GM12878 (cell line): ENCODE results near the gene ACHE. TPM values are rescaled to one million over a fixed set of nuclear protein-coding genes. Genes with fewer than 3 reads are reported as not detected.

Source experiments
- ATAC-seq: fragments of 200-7000 bp; cut with Tn5 transposase; 3 replicates; pipeline ENCODE4 v1.9.1; 2020; ENCODE audit warnings: mild to moderate bottlenecking, moderate library complexity
- BruUV-seq: library from RNA; stranded (reverse); fragments of 400-500 nt; replicated peaks from 2 replicates; lab custom pipeline; 2021; lab: Mats Ljungman, UMichigan
- CTCF ChIA-PET: fragments of 300-600 bp; sonication (Branson Sonifier 250); formaldehyde crosslinking; extraction: SDS; loops from one replicate; lab custom pipeline; 2021; ENCODE audit warnings: inconsistent platforms; lab: Yijun Ruan, JAX
- POLR2A ChIA-PET: fragments of 350-600 bp; formaldehyde crosslinking; extraction: SDS; loops from one replicate; lab custom pipeline; 2021; ENCODE audit warnings: inconsistent platforms; lab: Charles Lee
- RAD21 ChIA-PET: fragments of 300-600 bp; sonication (Branson Sonifier 250); formaldehyde crosslinking; loops from one replicate; lab custom pipeline; 2023; ENCODE audit warnings: antibody characterized with exemption; ENCODE audit not compliant: unreplicated experiment; lab: Charles Lee
- SMC1A ChIA-PET: fragments of 300-600 bp; sonication (Branson Sonifier 250); formaldehyde crosslinking; loops from one replicate; lab custom pipeline; 2023; ENCODE audit not compliant: unreplicated experiment, uncharacterized antibody; lab: Charles Lee
- DNase-seq: peaks from one replicate; pipeline ENCODE4 v3.0.0-alpha.2; 2011; ENCODE audit warnings: low read depth, low spot score
- FAIRE-seq: peaks from 3 replicates; lab custom pipeline; 2011; peaks lifted over from hg19 to GRCh38; lab: Jason Lieb, UNC
- H2AFZ ChIP-seq: 2 replicates; pipeline ENCODE4 v1.6.0; 2011; ENCODE audit warnings: low read depth, low read length, control low read depth; ENCODE audit not compliant: control insufficient read depth
- H3K27ac ChIP-seq: 2 replicates; pipeline ENCODE4 v1.5.1; 2011; ENCODE audit warnings: control low read depth; ENCODE audit not compliant: control insufficient read depth, insufficient read depth
- H3K27me3 ChIP-seq, 2 experiments: replicated peaks in 1 of 2; 2 replicates each; pipeline versions ENCODE4 v1.6.0 to v1.6.1; 2011; ENCODE audit warnings: low read length in 1 of 2; ENCODE audit not compliant: control insufficient read depth in 2 of 2, insufficient read depth in 2 of 2
- H3K36me3 ChIP-seq, 2 experiments: 2 replicates each; pipeline ENCODE4 v1.5.1; 2011; ENCODE audit warnings: low read length in 1 of 2; ENCODE audit not compliant: control insufficient read depth in 2 of 2, insufficient read depth in 2 of 2
- H3K4me1 ChIP-seq: 2 replicates; pipeline ENCODE4 v1.6.1; 2011; ENCODE audit warnings: mild to moderate bottlenecking, low read length, moderate library complexity, mixed read lengths; ENCODE audit not compliant: control insufficient read depth, insufficient read depth
- H3K4me2 ChIP-seq: 2 replicates; pipeline ENCODE4 v1.6.0; 2011; ENCODE audit warnings: control low read depth; ENCODE audit not compliant: control insufficient read depth, insufficient read depth
- H3K4me3 ChIP-seq: fragments of 200-600 bp; sonication (generic); 2 replicates; pipeline ENCODE4 v1.5.1; 2016
- H3K79me2 ChIP-seq: 2 replicates; pipeline ENCODE4 v1.6.0; 2011; ENCODE audit warnings: low read length; ENCODE audit not compliant: control insufficient read depth, insufficient read depth
- H3K9ac ChIP-seq: 2 replicates; pipeline ENCODE4 v1.8.0; 2011; ENCODE audit warnings: low read length, control low read depth, mixed read lengths; ENCODE audit not compliant: control insufficient read depth, insufficient read depth
- H3K9me3 ChIP-seq: replicated peaks from 3 replicates; pipeline ENCODE4 v1.5.1; 2011; ENCODE audit warnings: mild to moderate bottlenecking, low read length; ENCODE audit not compliant: control insufficient read depth, insufficient read depth
- H4K20me1 ChIP-seq: 2 replicates; pipeline ENCODE4 v1.6.0; 2011; ENCODE audit not compliant: control insufficient read depth, insufficient read depth
- BHLHE40 ChIP-seq, 2 experiments: fragments of 450-650 bp in 1 of 2; IDR thresholded peaks; 2 replicates each; pipeline ENCODE4 v1.6.1; 2011 to 2017; ENCODE audit warnings: low read depth in 2 of 2, borderline replicate concordance in 1 of 2, improper control_type of control experiment in 1 of 2, low read length in 1 of 2, mild to moderate bottlenecking in 1 of 2
- CEBPB ChIP-seq, 2 experiments: fragments of 150-350 bp in 1 of 2; IDR thresholded peaks; 2 replicates each; pipeline ENCODE4 v1.6.1; 2012 to 2014; ENCODE audit warnings: low read depth in 2 of 2, low read length in 2 of 2, borderline replicate concordance in 1 of 2, inconsistent platforms in 1 of 2
- CREB1 ChIP-seq: IDR thresholded peaks from 2 replicates; pipeline ENCODE4 v1.6.1; 2012; ENCODE audit warnings: low read depth, mild to moderate bottlenecking, inconsistent platforms
- EZH2 ChIP-seq: IDR thresholded peaks from 2 replicates; pipeline ENCODE4 v1.6.1; 2012; ENCODE audit warnings: low read depth, mild to moderate bottlenecking, control low read depth, inconsistent platforms, low read length, borderline replicate concordance; ENCODE audit not compliant: control insufficient read depth
- GATAD2B ChIP-seq: fragments of 450-650 bp; conservative IDR thresholded peaks from 2 replicates; pipeline ENCODE4 v1.6.1; 2017; ENCODE audit warnings: low read depth, mild to moderate bottlenecking, moderate library complexity
- HDGF ChIP-seq: fragments of 450-650 bp; IDR thresholded peaks from 2 replicates; pipeline ENCODE4 v1.6.1; 2016; ENCODE audit warnings: antibody characterized with exemption
- NR2F1 ChIP-seq: fragments of 450-650 bp; conservative IDR thresholded peaks from 2 replicates; pipeline ENCODE4 v1.6.1; 2017; ENCODE audit warnings: mild to moderate bottlenecking
- NRF1 ChIP-seq: conservative IDR thresholded peaks from 2 replicates; pipeline ENCODE4 v1.6.1; 2011; ENCODE audit warnings: mild to moderate bottlenecking, low read depth, low read length, improper control_type of control experiment
- RBBP5 ChIP-seq: fragments of 200-600 bp; sonication (generic); conservative IDR thresholded peaks from 2 replicates; pipeline ENCODE4 v1.6.1; 2016
- SREBF1 ChIP-seq: IDR thresholded peaks from 2 replicates; pipeline ENCODE4 v1.6.1; 2012; ENCODE audit warnings: mild to moderate bottlenecking, low read length
- STAT3 ChIP-seq: IDR thresholded peaks from 2 replicates; pipeline ENCODE4 v1.6.1; 2011; ENCODE audit warnings: low read depth, low read length, improper control_type of control experiment
- SUZ12 ChIP-seq: fragments of 200-600 bp; sonication (generic); IDR thresholded peaks from one replicate; pipeline ENCODE4 v1.6.1; 2018; ENCODE audit warnings: antibody characterized with exemption, mild to moderate bottlenecking; ENCODE audit not compliant: unreplicated experiment
- WGBS: methylation state at CpG from one replicate; pipeline ENCODE4 v1.1.6; 2016; ENCODE audit warnings: low lambda C conversion rate; ENCODE audit not compliant: insufficient replicate concordance, insufficient coverage; ENCODE audit errors: missing lambda C conversion rate; 5-methylcytosine and 5-hydroxymethylcytosine counted together
- in situ Hi-C: fragments of 300-500 bp; cut with MboI; formaldehyde crosslinking; loops from 9 replicates; pipeline ENCODE4 v1.14.3; 2018; ENCODE audit warnings: mixed read lengths
- intact Hi-C: fragments of 100-400 bp; cut with micrococcal nuclease; formaldehyde crosslinking; loops from one replicate; pipeline ENCODE4 v1.14.2; 2022; ENCODE audit not compliant: unreplicated experiment
- polyA plus RNA-seq, 11 experiments: library from polyadenylated mRNA; depleted of rRNA in 4 of 11; unstranded in 6 of 11; stranded (reverse) in 5 of 11; fragments of >200 nt; fragmentation: Nextera tagmentation in 4 of 11; fragmentation: Illumina TruSeq in 1 of 11; extraction: Ambion mirVana in 4 of 11; extraction: Trizol in 1 of 11; gene quantifications; 1 replicate in 1 of 11; 2 replicates in 10 of 11; pipeline versions ENCODE4 v1.2.1 to v1.2.3, GENCODE V29; 2011 to 2016; ENCODE audit warnings: inconsistent platforms in 2 of 11, missing spikeins in 2 of 11, low read depth in 1 of 11
- total RNA-seq, 4 experiments: library from RNA; depleted of rRNA in 3 of 4; stranded (reverse); fragments of >200 nt in 3 of 4; fragmentation: Illumina TruSeq in 1 of 4; extraction: Trizol in 1 of 4; gene quantifications; 2 replicates each; pipeline versions ENCODE4 v1.2.1 to v1.2.3, GENCODE V29; 2013 to 2021
- TF ChIP-seq, protein P1 (sequence below): fragments of 450-650 bp; IDR thresholded peaks from 2 replicates; pipeline ENCODE4 v1.6.1; 2016; ENCODE audit warnings: mild to moderate bottlenecking
- TF ChIP-seq, protein P2 (sequence below): fragments of 150-350 bp; IDR thresholded peaks from 2 replicates; pipeline ENCODE4 v1.6.1; 2014; ENCODE audit warnings: mild to moderate bottlenecking, low read depth, low read length
- TF ChIP-seq, protein P3 (sequence below): IDR thresholded peaks from 2 replicates; pipeline ENCODE4 v1.6.1; 2011; ENCODE audit warnings: borderline replicate concordance, low read depth, mild to moderate bottlenecking, moderate library complexity, mixed read lengths, low read length; ENCODE audit not compliant: insufficient read depth; ENCODE audit errors: extremely low read length

Gene ACHE
- total and polyA plus RNA-seq, 10 of the 15 experiments (the other 5 are each of a cell fraction or from before 2014, with no cell fraction given) = 0.07 to 5.1 (median 2.3) TPM; not detected in 1

DNA sequence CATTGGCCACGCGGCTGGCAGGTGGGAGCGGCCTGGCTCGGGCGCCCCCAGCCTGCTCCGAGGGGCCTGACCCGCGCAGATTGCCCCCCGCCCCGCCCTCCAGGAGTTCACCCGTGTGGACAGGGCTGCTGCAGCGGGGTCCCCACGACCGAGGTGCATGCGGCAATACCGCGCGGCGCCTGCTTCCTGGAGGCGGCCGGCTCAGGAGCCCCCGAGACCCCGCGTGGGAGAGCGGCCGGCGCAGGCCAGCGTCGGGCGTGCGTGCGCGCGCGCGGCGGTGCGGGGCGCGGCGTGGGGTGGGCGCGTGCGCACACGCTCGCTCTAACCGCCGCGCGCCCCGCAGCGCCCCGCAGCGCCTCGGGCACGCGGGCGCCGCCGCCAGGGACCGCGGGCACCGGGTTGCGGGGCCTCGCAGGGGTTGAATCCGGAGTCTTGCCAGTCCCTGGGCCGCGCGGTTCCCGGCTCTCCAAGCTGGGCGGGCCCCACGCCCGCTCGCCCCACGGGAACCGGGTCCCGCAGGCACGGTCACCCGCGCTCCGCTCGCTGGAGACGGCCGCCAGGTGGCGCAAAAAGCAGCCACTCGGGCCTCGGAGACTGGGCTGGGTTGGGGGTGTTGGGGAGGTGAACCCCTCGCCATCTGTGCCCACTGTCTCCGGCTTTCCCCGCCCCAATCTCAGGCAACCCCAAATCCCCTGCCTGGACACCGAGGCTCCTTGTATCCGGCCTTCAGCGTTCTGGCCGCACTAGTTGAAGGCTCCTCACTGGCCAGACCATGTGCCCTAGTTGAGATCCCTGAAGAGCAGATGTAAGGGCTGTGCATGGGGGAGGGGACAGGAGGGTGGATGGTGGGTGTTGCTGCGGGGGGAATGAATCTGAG, 1.3 kb upstream of the ACHE start (continued):
- no peak for TF ChIP-seq RBBP5
- no peak for TF ChIP-seq SUZ12

DNA sequence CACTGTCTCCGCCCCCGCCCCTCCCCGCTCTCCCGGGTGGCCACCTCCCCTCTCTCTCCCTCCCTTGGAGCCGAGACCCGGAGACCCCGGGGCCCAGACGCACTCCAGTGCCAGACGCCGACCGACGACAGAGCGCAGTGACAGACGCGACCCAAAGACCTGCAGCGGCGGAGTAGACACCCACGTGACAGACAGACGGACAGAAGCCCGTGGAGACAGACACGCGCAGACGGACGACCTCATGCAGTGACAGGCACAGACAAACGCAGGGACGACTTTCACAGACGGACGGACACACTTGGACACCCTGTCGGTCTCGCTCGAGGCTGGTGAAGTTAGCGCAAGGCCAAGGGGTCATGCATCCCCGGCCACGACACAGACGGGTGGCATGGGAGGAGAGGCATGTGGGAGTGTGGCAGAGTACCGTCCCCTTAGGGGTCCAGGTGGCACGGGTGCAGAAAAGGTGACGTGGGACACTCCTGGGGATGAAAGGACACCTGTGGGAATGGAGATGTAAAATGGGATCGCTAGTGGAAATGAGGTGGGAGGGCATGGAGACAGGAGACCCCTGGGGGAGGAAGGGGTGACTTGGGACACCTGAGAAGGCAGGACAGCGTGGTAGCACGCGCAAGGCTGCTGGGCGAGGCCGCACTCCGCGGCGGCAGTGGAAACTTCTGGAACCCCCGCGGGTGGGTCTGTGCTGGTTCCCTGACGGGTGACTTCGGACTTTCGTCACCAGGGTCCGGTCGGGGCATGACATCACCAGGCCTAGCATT, 456 bp upstream of the ACHE start:
- TF ChIP-seq, protein P1, sequence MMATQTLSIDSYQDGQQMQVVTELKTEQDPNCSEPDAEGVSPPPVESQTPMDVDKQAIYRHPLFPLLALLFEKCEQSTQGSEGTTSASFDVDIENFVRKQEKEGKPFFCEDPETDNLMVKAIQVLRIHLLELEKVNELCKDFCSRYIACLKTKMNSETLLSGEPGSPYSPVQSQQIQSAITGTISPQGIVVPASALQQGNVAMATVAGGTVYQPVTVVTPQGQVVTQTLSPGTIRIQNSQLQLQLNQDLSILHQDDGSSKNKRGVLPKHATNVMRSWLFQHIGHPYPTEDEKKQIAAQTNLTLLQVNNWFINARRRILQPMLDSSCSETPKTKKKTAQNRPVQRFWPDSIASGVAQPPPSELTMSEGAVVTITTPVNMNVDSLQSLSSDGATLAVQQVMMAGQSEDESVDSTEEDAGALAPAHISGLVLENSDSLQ = 0 out of 2 replicates have a peak, but pooled peaks have one; percentile 9
- 0 out of 2 replicates have a peak, but pooled peaks have one; percentile 34 for TF ChIP-seq HDGF
- TF ChIP-seq BHLHE40 (IDR thresholded peaks at IDR 0.05; ENCODE audit: borderline replicate concordance in 1 of 2, low read depth in 2 of 2, low read length in 1 of 2) = peak in 1 of 2 experiments; percentile 35; a peak in 1 of 4 replicates
- no peak for TF ChIP-seq STAT3
- TF ChIP-seq EZH2 = 0 out of 2 replicates have a peak, but pooled peaks have one; percentile 79
- no peak for TF ChIP-seq CEBPB (IDR thresholded peaks at IDR 0.05; ENCODE audit: borderline replicate concordance in 1 of 2, low read depth in 2 of 2, low read length in 2 of 2)
- TF ChIP-seq, protein P2, sequence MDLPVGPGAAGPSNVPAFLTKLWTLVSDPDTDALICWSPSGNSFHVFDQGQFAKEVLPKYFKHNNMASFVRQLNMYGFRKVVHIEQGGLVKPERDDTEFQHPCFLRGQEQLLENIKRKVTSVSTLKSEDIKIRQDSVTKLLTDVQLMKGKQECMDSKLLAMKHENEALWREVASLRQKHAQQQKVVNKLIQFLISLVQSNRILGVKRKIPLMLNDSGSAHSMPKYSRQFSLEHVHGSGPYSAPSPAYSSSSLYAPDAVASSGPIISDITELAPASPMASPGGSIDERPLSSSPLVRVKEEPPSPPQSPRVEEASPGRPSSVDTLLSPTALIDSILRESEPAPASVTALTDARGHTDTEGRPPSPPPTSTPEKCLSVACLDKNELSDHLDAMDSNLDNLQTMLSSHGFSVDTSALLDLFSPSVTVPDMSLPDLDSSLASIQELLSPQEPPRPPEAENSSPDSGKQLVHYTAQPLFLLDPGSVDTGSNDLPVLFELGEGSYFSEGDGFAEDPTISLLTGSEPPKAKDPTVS = peak; percentile 78
- no peak for TF ChIP-seq GATAD2B
- no peak for TF ChIP-seq CREB1
- TF ChIP-seq NR2F1 = peak; percentile 63
- no peak for TF ChIP-seq SREBF1
- TF ChIP-seq, protein P3, sequence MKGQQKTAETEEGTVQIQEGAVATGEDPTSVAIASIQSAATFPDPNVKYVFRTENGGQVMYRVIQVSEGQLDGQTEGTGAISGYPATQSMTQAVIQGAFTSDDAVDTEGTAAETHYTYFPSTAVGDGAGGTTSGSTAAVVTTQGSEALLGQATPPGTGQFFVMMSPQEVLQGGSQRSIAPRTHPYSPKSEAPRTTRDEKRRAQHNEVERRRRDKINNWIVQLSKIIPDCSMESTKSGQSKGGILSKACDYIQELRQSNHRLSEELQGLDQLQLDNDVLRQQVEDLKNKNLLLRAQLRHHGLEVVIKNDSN = peak; percentile 53
- TF ChIP-seq NRF1 = no peak
- 0 out of 2 replicates have a peak overlapping the region, but pooled peaks have one; percentile 7 for H2AFZ ChIP-seq
- POLR2A ChIA-PET = interaction anchor here (0.6 kb wide), 1 partner anchor 22 kb away, joined by 4 read pairs; no protein-coding TSS in a partner anchor
- WGBS = 10% methylated on average over 43 of the region's 54 CpGs
- no peaks in the 10 kb centered on the region for H4K20me1 ChIP-seq
- in situ Hi-C loops = no loop called here
- H3K36me3 ChIP-seq = no peaks in the 10 kb centered on the region
- 0 out of 2 replicates have a peak overlapping the region, but pooled peaks have one; percentile 36 for H3K4me3 ChIP-seq
- H3K9me3 ChIP-seq = no peaks in the 10 kb centered on the region
- RAD21 ChIA-PET = no interaction called here
- peak; percentile 28 for ATAC-seq
- intact Hi-C loops = no loop called here
- no peak overlapping the region for H3K9ac ChIP-seq
- H3K27me3 ChIP-seq = peaks cover 6 to 7% of the 10 kb centered on the region in 2 experiments
- H3K79me2 ChIP-seq = no peaks in the 10 kb centered on the region
- H3K4me1 ChIP-seq = peaks cover 9% of the 10 kb centered on the region
- peak; percentile 86 for FAIRE-seq
- H3K27ac ChIP-seq = no peak overlapping the region
- BruUV-seq = no TSS peak
- CTCF ChIA-PET = interaction anchor here (2.5 kb wide), 1 partner anchor 162 kb away, joined by 17 read pairs; no protein-coding TSS in a partner anchor
- DNase-seq = no peak
- peak overlapping the region; percentile 62 for H3K4me2 ChIP-seq
- SMC1A ChIA-PET = interaction anchor here (1.9 kb wide), 2 partner anchors 162 to 248 kb away, joined by 4 to 5 read pairs; no protein-coding TSS in a partner anchor
